Measurements from ENCODE around the gene SH3PXD2A.
A peak's percentile ranks its signal among the peaks of the same experiment; 100 is the strongest.
"Not testable (repeated sequence)": the region's sequence is repeated elsewhere in the genome, so short reads cannot be mapped to it uniquely, and the experiment has no call there.

Gene SH3PXD2A

GRCh38 chr10:103786020-103786419 lies 69.4 kb downstream of the SH3PXD2A start:
- DNase-seq, result no peak

- DNase-seq, result no peak
Observed at GRCh38 chr10:103784723-103785418, 70.5 kb downstream of the SH3PXD2A start.

GRCh38 chr10:103784089-103784488 lies 71.3 kb downstream of the SH3PXD2A start:
- no peak for DNase-seq

- peak in 1 of 2 experiments; percentile 17 for DNase-seq
Observed at GRCh38 chr10:103783681-103784080, 71.7 kb downstream of the SH3PXD2A start.

GRCh38 chr10:103781329-103782061 lies 73.9 kb downstream of the SH3PXD2A start:
- no peak for DNase-seq

- no peak for DNase-seq
Observed at GRCh38 chr10:103780242-103781149, 74.9 kb downstream of the SH3PXD2A start.

GRCh38 chr10:103778358-103779139 lies 76.8 kb downstream of the SH3PXD2A start:
- DNase-seq, result no peak

GRCh38 chr10:103776878-103777591 lies 78.3 kb downstream of the SH3PXD2A start:
- DNase-seq, result no peak

- DNase-seq, result no peak
Observed at GRCh38 chr10:103775776-103776175, 79.6 kb downstream of the SH3PXD2A start.

GRCh38 chr10:103772846-103773245 lies 82.5 kb downstream of the SH3PXD2A start:
- DNase-seq, result not testable (repeated sequence)

- DNase-seq, result peak in 1 of 2 experiments; percentile 3
Observed at GRCh38 chr10:103772096-103772845, 83.1 kb downstream of the SH3PXD2A start.

- no peak for DNase-seq
Observed at GRCh38 chr10:103770139-103770538, 85.2 kb downstream of the SH3PXD2A start.

- DNase-seq, result no peak
Observed at GRCh38 chr10:103769176-103769575, 86.2 kb downstream of the SH3PXD2A start.

- no peak for DNase-seq
Observed at GRCh38 chr10:103768345-103768744, 87.0 kb downstream of the SH3PXD2A start.

- DNase-seq, result no peak
Observed at GRCh38 chr10:103767756-103768155, 87.6 kb downstream of the SH3PXD2A start.

GRCh38 chr10:103766751-103767505 lies 88.4 kb downstream of the SH3PXD2A start:
- no peak for DNase-seq

- no peak for DNase-seq
Observed at GRCh38 chr10:103765981-103766380, 89.4 kb downstream of the SH3PXD2A start.

- DNase-seq, result no peak
Observed at GRCh38 chr10:103765168-103765567, 90.2 kb downstream of the SH3PXD2A start.

- no peak for DNase-seq
Observed at GRCh38 chr10:103764296-103765088, 90.9 kb downstream of the SH3PXD2A start.
